Fibroblast of villous mesenchyme (primary cell): ENCODE measurements around the gene RIC1. TPM values are rescaled to one million over a fixed set of nuclear protein-coding genes. Genes with fewer than 3 reads are reported as not detected.
"Not testable (repeated sequence)": the region's sequence is repeated elsewhere in the genome, so short reads cannot be mapped to it uniquely, and the experiment has no call there.

ENCODE experiments used
- DNase-seq: peaks from one replicate; pipeline ENCODE4 v3.0.0-alpha.2; 2010; ENCODE audit warnings: low read depth
- H3K4me3 ChIP-seq: 2 replicates; pipeline ENCODE4 v1.5.1; 2011; ENCODE audit warnings: low read depth, mild to moderate bottlenecking, low read length
- CTCF ChIP-seq: IDR thresholded peaks from 2 replicates; pipeline ENCODE4 v1.5.1; 2012; ENCODE audit warnings: low read depth, mild to moderate bottlenecking, low read length; ENCODE audit not compliant: insufficient read depth
- total RNA-seq: library from RNA; depleted of rRNA; stranded (reverse); fragments of >200 nt; gene quantifications from 2 replicates; pipeline ENCODE4 v1.2.3, GENCODE V29; 2012

RIC1 gene
- total RNA-seq, 1 donor = 71.2 TPM

GRCh38 chr9:5719100-5719926, 90.4 kb downstream of the RIC1 start:
- no peak overlapping the region for H3K4me3 ChIP-seq
- TF ChIP-seq CTCF = no peak
- DNase-seq = no peak

- no peak for DNase-seq
- TF ChIP-seq CTCF = no peak
- H3K4me3 ChIP-seq = no peak overlapping the region
These were observed 91.2 kb downstream of the RIC1 start for GRCh38 chr9:5720151-5720550.

- no peak overlapping the region for H3K4me3 ChIP-seq
- no peak for DNase-seq
- TF ChIP-seq CTCF = no peak
These were observed 92.6 kb downstream of the RIC1 start for GRCh38 chr9:5721279-5722087.

GRCh38 chr9:5722679-5723078, 93.8 kb downstream of the RIC1 start:
- DNase-seq, H3K4me3 ChIP-seq: not testable (repeated sequence)

- no peak for DNase-seq
- no peak overlapping the region for H3K4me3 ChIP-seq
These were observed 106.2 kb downstream of the RIC1 start for GRCh38 chr9:5735072-5735471.

GRCh38 chr9:5736563-5737346, 107.8 kb downstream of the RIC1 start:
- no peak for TF ChIP-seq CTCF
- no peak for DNase-seq
- H3K4me3 ChIP-seq = no peak overlapping the region

More at GRCh38 chr9:5735072-5735471, 106.2 kb downstream of the RIC1 start:
- no peak for TF ChIP-seq CTCF

GRCh38 chr9:5743109-5743508, 114.2 kb downstream of the RIC1 start:
- no peak for DNase-seq
- no peak for TF ChIP-seq CTCF
- no peak overlapping the region for H3K4me3 ChIP-seq
